SK-N-SH (cell line): ENCODE results near the gene CARD8.

Experiments
- CTCF ChIP-seq: fragments of 200-600 bp; sonication (generic); IDR thresholded peaks from 2 replicates; pipeline ENCODE4 v1.6.1; 2017; ENCODE audit warnings: antibody characterized with exemption, mild to moderate bottlenecking, moderate library complexity
- ELF1 ChIP-seq: IDR thresholded peaks from 2 replicates; pipeline ENCODE4 v1.4.0; 2012
- EP300 ChIP-seq, 2 experiments: IDR thresholded peaks; 2 replicates each; pipeline versions ENCODE4 v1.4.0 to v1.6.1; 2012; ENCODE audit warnings: borderline replicate concordance in 1 of 2, low read depth in 1 of 2, low read length in 1 of 2
- FOXJ3 ChIP-seq: sonication (generic); formaldehyde crosslinking; IDR thresholded peaks from 2 replicates; pipeline ENCODE4 v1.5.1; 2020; ENCODE audit warnings: mild to moderate bottlenecking, missing genetic modification reagents
- FOXM1 ChIP-seq: IDR thresholded peaks from 2 replicates; pipeline ENCODE4 v1.4.0; 2012; ENCODE audit warnings: low read depth, mild to moderate bottlenecking
- IRF3 ChIP-seq: fragments of 150-350 bp; IDR thresholded peaks from 2 replicates; pipeline ENCODE4 v1.6.1; 2016; ENCODE audit warnings: mild to moderate bottlenecking, low read depth, low read length
- MAX ChIP-seq: IDR thresholded peaks from 2 replicates; pipeline ENCODE4 v1.4.0; 2012; ENCODE audit warnings: low read depth
- RCOR1 ChIP-seq: fragments of 150-350 bp; IDR thresholded peaks from 2 replicates; pipeline ENCODE4 v1.6.1; 2017; ENCODE audit warnings: antibody characterized with exemption, low read length
- RFX5 ChIP-seq: IDR thresholded peaks from 2 replicates; pipeline ENCODE4 v1.6.1; 2012; ENCODE audit warnings: mild to moderate bottlenecking, improper control_type of control experiment, low read length
- TAF1 ChIP-seq: IDR thresholded peaks from 2 replicates; pipeline ENCODE4 v1.6.1; 2012; ENCODE audit warnings: low read depth, mild to moderate bottlenecking, low read length, moderate library complexity, borderline replicate concordance
- USF2 ChIP-seq: fragments of 150-350 bp; IDR thresholded peaks from 2 replicates; pipeline ENCODE4 v1.6.1; 2017; ENCODE audit warnings: antibody characterized with exemption, low read length, low read depth, borderline replicate concordance

GRCh38 chr19:48246101-48246500, 9.6 kb downstream of the CARD8 start:
- TF ChIP-seq CTCF (no peak), EP300 (IDR thresholded peaks at IDR 0.05; ENCODE audit: borderline replicate concordance in 1 of 2, low read depth in 1 of 2, low read length in 1 of 2) (no peak), FOXJ3 (CRISPR knock-in tag) (no peak), MAX (no peak), FOXM1 (no peak), ELF1 (no peak), USF2 (no peak), TAF1 (no peak), IRF3 (no peak), RCOR1 (no peak), RFX5 (no peak)
